GM18868 (cell line): ENCODE data around the gene SEL1L3.

Source experiments
- ATAC-seq: cut with Tn5 transposase; IDR thresholded peaks from one replicate; pipeline ENCODE4 v1.9.1; 2021; ENCODE audit warnings: mild to moderate bottlenecking, moderate library complexity; ENCODE audit not compliant: unreplicated experiment

Gene SEL1L3

GRCh38 chr4:25795566-25796454 lies 67.0 kb downstream of the SEL1L3 start:
- ATAC-seq, result no peak

GRCh38 chr4:25795091-25795490 lies 67.7 kb downstream of the SEL1L3 start:
- ATAC-seq, result no peak

- no peak for ATAC-seq
These were observed 69.9 kb downstream of the SEL1L3 start for GRCh38 chr4:25792876-25793275.

GRCh38 chr4:25792200-25792791 lies 70.5 kb downstream of the SEL1L3 start:
- no peak for ATAC-seq

GRCh38 chr4:25790024-25790423 lies 72.8 kb downstream of the SEL1L3 start:
- ATAC-seq, result no peak

- ATAC-seq, result no peak
These were observed 74.0 kb downstream of the SEL1L3 start for GRCh38 chr4:25788703-25789238.

GRCh38 chr4:25786497-25787065 lies 76.2 kb downstream of the SEL1L3 start:
- no peak for ATAC-seq

- ATAC-seq, result no peak
These were observed 78.8 kb downstream of the SEL1L3 start for GRCh38 chr4:25783943-25784342.

- ATAC-seq, result no peak
These were observed 79.7 kb downstream of the SEL1L3 start for GRCh38 chr4:25783126-25783525.

GRCh38 chr4:25782482-25782881 lies 80.3 kb downstream of the SEL1L3 start:
- ATAC-seq, result no peak

- ATAC-seq, result no peak
These were observed 83.8 kb downstream of the SEL1L3 start for GRCh38 chr4:25779021-25779420.

- ATAC-seq, result no peak
These were observed 86.0 kb downstream of the SEL1L3 start for GRCh38 chr4:25776795-25777194.

- ATAC-seq, result no peak
These were observed 87.6 kb downstream of the SEL1L3 start for GRCh38 chr4:25775166-25775565.

- no peak for ATAC-seq
These were observed 89.4 kb downstream of the SEL1L3 start for GRCh38 chr4:25773358-25773757.

- no peak for ATAC-seq
These were observed 91.1 kb downstream of the SEL1L3 start for GRCh38 chr4:25771672-25772071.

- ATAC-seq, result no peak
These were observed 91.9 kb downstream of the SEL1L3 start for GRCh38 chr4:25770847-25771246.

- ATAC-seq, result no peak
These were observed 93.5 kb downstream of the SEL1L3 start for GRCh38 chr4:25769251-25769650.

GRCh38 chr4:25767877-25768725 lies 94.7 kb downstream of the SEL1L3 start:
- peak; percentile 75 for ATAC-seq

- no peak for ATAC-seq
These were observed 102.2 kb downstream of the SEL1L3 start for GRCh38 chr4:25760518-25761157.

GRCh38 chr4:25760048-25760447 lies 102.7 kb downstream of the SEL1L3 start:
- ATAC-seq, result no peak
